Activated CD4-positive, alpha-beta memory T cell treated with anti-CD3 and anti-CD28 coated beads, Interleukin-2, amount 10 ng/mL, durations not matched to agents 7 days and 5 days (primary cell): ENCODE results near the gene ZBTB24. TPM values are rescaled to one million over a fixed set of nuclear protein-coding genes. Genes with fewer than 3 reads are reported as not detected.
A peak's percentile ranks its signal among the peaks of the same experiment; 100 is the strongest.

ENCODE experiments used
- CTCF ChIA-PET: fragments of 350-600 bp; sonication (Branson Sonifier 250); formaldehyde crosslinking; loops from one replicate; lab custom pipeline; 2021; ENCODE audit warnings: antibody characterized with exemption, inconsistent platforms; lab: Charles Lee
- POLR2A ChIA-PET: fragments of 350-600 bp; sonication (Branson Sonifier 250); formaldehyde crosslinking; loops from one replicate; lab custom pipeline; 2021; ENCODE audit warnings: antibody characterized with exemption; lab: Charles Lee
- DNase-seq: peaks from one replicate; pipeline ENCODE4 v3.0.0-alpha.2; 2020
- H3K27ac Mint-ChIP-seq: one replicate; pipeline ENCODE4 v1.8.0; 2021; ENCODE audit warnings: mild to moderate bottlenecking, mixed read lengths
- H3K27me3 Mint-ChIP-seq: one replicate; pipeline ENCODE4 v1.8.0; 2021; ENCODE audit warnings: mixed read lengths
- H3K36me3 Mint-ChIP-seq: one replicate; pipeline ENCODE4 v1.8.0; 2021; ENCODE audit warnings: low read depth, mixed read lengths
- H3K4me1 Mint-ChIP-seq: one replicate; pipeline ENCODE4 v1.8.0; 2021; ENCODE audit warnings: mixed read lengths
- H3K4me3 Mint-ChIP-seq: one replicate; pipeline ENCODE4 v1.8.0; 2021; ENCODE audit warnings: mild to moderate bottlenecking, mixed read lengths
- H3K9me3 Mint-ChIP-seq: one replicate; pipeline ENCODE4 v1.8.0; 2021; ENCODE audit warnings: mixed read lengths
- total RNA-seq, 2 experiments: library from RNA; stranded (reverse); gene quantifications; one replicate each; pipeline ENCODE4 v1.2.3, GENCODE V29; 2021

Gene ZBTB24
- total RNA-seq, 2 experiments from 2014 or later, result 16.5 to 17.5 TPM

DNA sequence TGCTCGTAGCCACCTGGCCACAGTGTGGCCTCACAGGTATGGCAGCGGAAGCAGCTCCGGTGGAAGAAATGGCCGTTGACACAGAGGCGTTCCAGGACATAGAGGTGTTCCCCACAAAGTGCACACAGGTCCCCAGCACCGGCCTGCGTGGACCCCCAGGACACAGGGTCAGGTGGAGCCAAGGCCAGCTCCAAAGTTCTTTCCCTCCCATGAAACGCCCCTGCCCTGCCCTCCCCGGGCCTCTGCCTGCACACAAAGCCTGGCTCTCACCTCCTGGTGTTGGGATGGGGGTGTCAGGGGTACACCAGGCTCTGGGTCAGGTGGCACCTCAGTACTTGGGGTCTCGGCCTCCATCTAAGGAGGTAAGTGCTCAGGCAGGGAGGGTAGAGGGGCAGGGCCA lies 35.9 kb downstream of the ZBTB24 start:
- CTCF ChIA-PET, result interaction anchor here (1.4 kb wide), 1 partner anchor 64 kb away, joined by 3 read pairs; no protein-coding TSS in a partner anchor
- Mint-ChIP-seq H3K9me3 (no peaks in the 10 kb centered on the region), H3K27ac (no peak overlapping the region), H3K27me3 (no peaks in the 10 kb centered on the region), H3K4me3 (no peak overlapping the region), H3K4me1 (peaks cover 64% of the 10 kb centered on the region), H3K36me3 (peaks cover 69% of the 10 kb centered on the region)
- POLR2A ChIA-PET, result interaction anchor here (0.7 to 11.5 kb wide), 2 partner anchors 8 to 22 kb away, joined by 3 to 243 read pairs; partner anchors contain the start of gene MICAL1
- no peak for DNase-seq

DNA sequence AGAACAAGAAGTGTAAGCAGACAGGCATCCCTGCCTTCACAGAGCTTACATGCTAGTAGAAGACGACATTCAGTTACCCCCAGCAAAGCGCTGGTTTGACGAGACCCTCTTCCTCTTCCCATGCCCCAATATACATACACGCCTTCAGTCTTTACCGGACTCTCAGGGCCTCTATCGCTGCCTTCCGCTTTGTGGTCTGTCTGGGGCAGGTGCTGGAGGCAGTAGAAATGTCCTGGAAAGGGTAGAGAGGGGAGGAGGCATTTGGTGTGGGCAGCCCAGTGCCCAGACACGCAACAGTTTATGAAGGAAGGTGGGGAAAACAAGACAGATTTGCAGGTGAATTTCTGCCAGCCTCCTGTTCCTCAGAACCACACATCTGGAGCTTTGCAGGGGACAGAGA lies 36.5 kb downstream of the ZBTB24 start:
- peaks cover 64% of the 10 kb centered on the region for H3K4me1 Mint-ChIP-seq
- no peaks in the 10 kb centered on the region for H3K27me3 Mint-ChIP-seq
- ChIA-PET POLR2A (interaction anchor here (11.5 kb wide), 1 partner anchor 8 kb away, joined by 243 read pairs; the partner anchor contains the start of gene MICAL1), CTCF (interaction anchor here (1.2 to 1.4 kb wide), 2 partner anchors 64 to 259 kb away, joined by 3 read pairs; no protein-coding TSS in a partner anchor)
- H3K27ac Mint-ChIP-seq, result peak overlapping the region; percentile 6
- no peak for DNase-seq
- H3K9me3 Mint-ChIP-seq, result no peaks in the 10 kb centered on the region
- no peak overlapping the region for H3K4me3 Mint-ChIP-seq
- H3K36me3 Mint-ChIP-seq, result peaks cover 69% of the 10 kb centered on the region

DNA sequence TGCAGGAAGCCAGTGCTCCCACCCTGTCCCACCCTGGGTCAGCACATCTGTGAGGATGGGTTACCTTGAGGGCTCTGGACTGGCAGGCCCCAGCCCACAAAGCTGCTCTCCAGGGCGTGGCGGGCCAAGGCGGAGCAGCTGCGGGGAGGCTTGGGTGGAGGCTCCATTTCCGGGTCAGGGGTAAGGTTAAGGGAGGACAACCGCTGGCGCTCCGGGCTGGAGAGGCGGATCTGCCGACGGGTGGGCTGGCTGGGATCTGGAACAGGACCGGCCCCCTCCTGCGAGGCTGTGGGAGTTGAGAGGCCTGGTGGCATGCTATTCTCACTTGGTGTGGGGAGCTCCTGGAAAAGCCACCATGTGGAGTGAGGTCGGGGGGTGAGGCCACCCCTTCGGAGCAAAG lies 36.9 kb downstream of the ZBTB24 start:
- Mint-ChIP-seq H3K27me3 (no peaks in the 10 kb centered on the region), H3K27ac (peak overlapping the region; percentile 49), H3K4me3 (no peak overlapping the region), H3K36me3 (peaks cover 67% of the 10 kb centered on the region), H3K4me1 (peaks cover 67% of the 10 kb centered on the region), H3K9me3 (no peaks in the 10 kb centered on the region)
- DNase-seq, result no peak
- ChIA-PET POLR2A (interaction anchor here (11.5 kb wide), 1 partner anchor 9 kb away, joined by 243 read pairs; the partner anchor contains the start of gene MICAL1), CTCF (interaction anchor here (1.2 to 1.4 kb wide), 2 partner anchors 63 to 258 kb away, joined by 3 read pairs; no protein-coding TSS in a partner anchor)

DNA sequence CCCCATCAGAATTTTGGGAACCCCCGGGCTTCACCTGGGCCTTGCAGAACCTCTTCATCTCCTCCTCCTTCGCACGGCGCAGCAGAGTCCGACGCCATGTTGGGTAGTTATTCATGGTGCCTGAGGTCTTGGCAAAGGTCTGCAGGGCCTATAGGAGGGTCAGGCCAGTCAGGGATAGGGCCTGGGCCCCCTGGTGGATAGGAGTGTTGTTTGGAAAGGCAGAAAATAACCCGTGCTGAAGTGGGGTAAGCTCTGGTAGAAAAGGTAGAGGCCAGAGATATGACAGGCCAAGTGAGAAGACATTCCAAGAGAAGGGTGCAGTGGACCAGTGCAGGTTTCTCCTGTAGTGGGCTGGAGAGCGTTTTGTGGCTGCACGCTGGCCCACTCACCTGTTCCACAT lies 37.6 kb downstream of the ZBTB24 start:
- Mint-ChIP-seq H3K4me1 (peaks cover 63% of the 10 kb centered on the region), H3K27ac (no peak overlapping the region), H3K27me3 (no peaks in the 10 kb centered on the region), H3K36me3 (peaks cover 61% of the 10 kb centered on the region), H3K4me3 (no peak overlapping the region), H3K9me3 (no peaks in the 10 kb centered on the region)
- no peak for DNase-seq
- CTCF ChIA-PET, result interaction anchor here (6.5 kb wide), 1 partner anchor 9 kb away, joined by 36 read pairs; the partner anchor contains the start of gene MICAL1
- POLR2A ChIA-PET, result interaction anchor here (0.8 to 11.5 kb wide), 3 partner anchors 10 to 62 kb away, joined by 4 to 243 read pairs (median 5); partner anchors contain the start of gene MICAL1

DNA sequence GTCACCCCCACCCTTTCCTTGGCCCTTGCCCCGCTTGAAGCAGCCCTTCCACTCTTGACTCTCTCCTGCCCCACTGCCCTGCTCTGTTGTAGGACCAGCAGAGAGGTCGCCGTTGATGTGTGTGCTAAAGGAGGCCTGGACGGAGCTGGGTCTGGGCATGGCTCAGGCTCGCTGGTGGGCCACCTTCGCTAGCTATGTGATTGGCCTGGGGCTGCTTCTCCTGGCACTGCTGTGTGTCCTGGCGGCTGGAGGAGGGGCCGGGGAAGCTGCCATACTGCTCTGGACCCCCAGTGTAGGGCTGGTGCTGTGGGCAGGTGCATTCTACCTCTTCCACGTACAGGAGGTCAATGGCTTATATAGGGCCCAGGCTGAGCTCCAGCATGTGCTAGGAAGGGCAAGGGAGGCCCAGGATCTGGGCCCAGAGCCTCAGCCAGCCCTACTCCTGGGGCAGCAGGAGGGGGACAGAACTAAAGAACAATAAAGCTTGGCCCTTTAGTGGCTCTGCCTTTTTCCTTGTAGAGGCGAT lies 39.5 kb downstream of the ZBTB24 start:
- Mint-ChIP-seq H3K4me1 (peaks cover 50% of the 10 kb centered on the region), H3K27ac (peak overlapping the region; percentile 31), H3K4me3 (no peak overlapping the region), H3K9me3 (no peaks in the 10 kb centered on the region), H3K27me3 (peaks cover 4% of the 10 kb centered on the region), H3K36me3 (peaks cover 49% of the 10 kb centered on the region)
- ChIA-PET POLR2A (interaction anchor here (1.1 to 11.5 kb wide), 8 partner anchors 12 to 70 kb away, joined by 3 to 243 read pairs (median 12); partner anchors contain the start of genes CD164, MICAL1 and ZBTB24), CTCF (interaction anchor here (1.2 to 6.5 kb wide), 3 partner anchors 11 to 60 kb away, joined by 3 to 36 read pairs (median 3); partner anchors contain the start of gene MICAL1)
- no peak for DNase-seq

DNA sequence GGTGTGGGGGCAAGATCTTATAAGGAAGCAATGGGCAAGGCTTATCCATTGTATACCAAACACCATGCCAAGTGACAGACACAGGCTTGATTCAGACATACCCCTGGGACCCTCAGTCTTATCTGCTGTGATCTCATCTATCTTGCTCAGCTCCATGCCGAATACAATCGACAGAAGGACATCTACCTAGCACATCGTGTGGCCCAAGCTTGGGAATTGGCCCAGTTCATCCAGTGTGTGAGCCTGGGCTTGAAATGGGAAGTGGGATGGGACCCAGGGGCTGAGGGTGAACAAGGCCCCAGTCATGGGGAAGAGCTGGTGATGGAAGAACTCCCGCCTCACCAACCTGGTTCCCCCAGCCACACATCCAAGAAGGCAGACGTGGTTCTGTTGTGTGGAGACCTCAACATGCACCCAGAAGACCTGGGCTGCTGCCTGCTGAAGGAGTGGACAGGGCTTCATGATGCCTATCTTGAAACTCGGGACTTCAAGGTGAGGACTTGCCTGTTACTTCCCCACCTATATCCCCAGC lies 40.6 kb downstream of the ZBTB24 start:
- ChIA-PET CTCF (interaction anchor here (0.8 to 6.5 kb wide), 3 partner anchors 12 to 254 kb away, joined by 3 to 36 read pairs (median 13); partner anchors contain the start of gene MICAL1), POLR2A (interaction anchor here (1.3 to 11.5 kb wide), 11 partner anchors 13 to 348 kb away, joined by 3 to 243 read pairs (median 12); partner anchors contain the start of genes CD164, CEP57L1, MICAL1 and SESN1)
- DNase-seq, result no peak
- no peaks in the 10 kb centered on the region for H3K9me3 Mint-ChIP-seq
- peak overlapping the region; percentile 13 for H3K4me3 Mint-ChIP-seq
- peak overlapping the region; percentile 34 for H3K27ac Mint-ChIP-seq
- H3K27me3 Mint-ChIP-seq, result peaks cover 4% of the 10 kb centered on the region
- H3K4me1 Mint-ChIP-seq, result peaks cover 42% of the 10 kb centered on the region
- peaks cover 44% of the 10 kb centered on the region for H3K36me3 Mint-ChIP-seq

DNA sequence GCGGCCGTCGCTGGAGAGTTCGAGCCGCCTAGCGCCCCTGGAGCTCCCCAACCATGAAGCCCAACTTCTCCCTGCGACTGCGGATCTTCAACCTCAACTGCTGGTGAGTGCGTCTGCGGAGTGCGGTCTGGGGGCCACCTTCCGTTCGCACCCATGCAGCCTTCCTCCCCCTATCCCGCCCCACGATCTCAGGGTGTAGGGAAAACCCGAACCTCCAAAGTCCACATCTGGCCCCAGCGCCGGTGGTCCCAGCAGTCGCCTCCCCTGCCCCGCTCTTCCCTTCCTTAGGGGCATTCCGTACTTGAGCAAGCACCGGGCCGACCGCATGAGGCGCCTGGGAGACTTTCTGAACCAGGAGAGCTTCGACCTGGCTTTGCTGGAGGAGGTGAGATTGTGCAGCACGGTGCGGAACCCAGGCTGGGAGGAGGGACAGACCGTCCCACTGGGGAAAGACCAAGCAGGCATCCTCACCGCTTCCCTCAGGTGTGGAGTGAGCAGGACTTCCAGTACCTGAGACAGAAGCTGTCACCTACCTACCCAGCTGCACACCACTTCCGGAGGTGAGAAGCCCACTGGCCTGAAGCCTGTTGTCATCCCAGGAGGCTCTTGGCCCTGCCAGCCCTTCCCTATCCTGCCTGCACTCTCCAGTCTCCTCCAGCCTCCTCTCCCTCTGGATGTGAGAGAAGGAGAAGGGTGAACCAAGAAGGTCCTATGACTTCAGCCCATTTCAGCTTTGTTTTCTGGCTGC lies 41.8 kb downstream of the ZBTB24 start:
- H3K4me3 Mint-ChIP-seq, result peak overlapping the region; percentile 90
- H3K27ac Mint-ChIP-seq, result peak overlapping the region; percentile 75
- ChIA-PET POLR2A (interaction anchor here (0.7 to 11.5 kb wide), 12 partner anchors 14 to 347 kb away, joined by 3 to 243 read pairs (median 9); partner anchors contain the start of genes CD164, CEP57L1, MICAL1 and SESN1), CTCF (interaction anchor here (1.2 to 6.5 kb wide), 7 partner anchors 13 to 253 kb away, joined by 3 to 36 read pairs (median 5); partner anchors contain the start of genes CD164, MICAL1 and ZBTB24)
- H3K36me3 Mint-ChIP-seq, result peaks cover 39% of the 10 kb centered on the region
- no peaks in the 10 kb centered on the region for H3K9me3 Mint-ChIP-seq
- DNase-seq, result peak; percentile 43
- H3K4me1 Mint-ChIP-seq, result peaks cover 38% of the 10 kb centered on the region
- peaks cover 4% of the 10 kb centered on the region for H3K27me3 Mint-ChIP-seq

DNA sequence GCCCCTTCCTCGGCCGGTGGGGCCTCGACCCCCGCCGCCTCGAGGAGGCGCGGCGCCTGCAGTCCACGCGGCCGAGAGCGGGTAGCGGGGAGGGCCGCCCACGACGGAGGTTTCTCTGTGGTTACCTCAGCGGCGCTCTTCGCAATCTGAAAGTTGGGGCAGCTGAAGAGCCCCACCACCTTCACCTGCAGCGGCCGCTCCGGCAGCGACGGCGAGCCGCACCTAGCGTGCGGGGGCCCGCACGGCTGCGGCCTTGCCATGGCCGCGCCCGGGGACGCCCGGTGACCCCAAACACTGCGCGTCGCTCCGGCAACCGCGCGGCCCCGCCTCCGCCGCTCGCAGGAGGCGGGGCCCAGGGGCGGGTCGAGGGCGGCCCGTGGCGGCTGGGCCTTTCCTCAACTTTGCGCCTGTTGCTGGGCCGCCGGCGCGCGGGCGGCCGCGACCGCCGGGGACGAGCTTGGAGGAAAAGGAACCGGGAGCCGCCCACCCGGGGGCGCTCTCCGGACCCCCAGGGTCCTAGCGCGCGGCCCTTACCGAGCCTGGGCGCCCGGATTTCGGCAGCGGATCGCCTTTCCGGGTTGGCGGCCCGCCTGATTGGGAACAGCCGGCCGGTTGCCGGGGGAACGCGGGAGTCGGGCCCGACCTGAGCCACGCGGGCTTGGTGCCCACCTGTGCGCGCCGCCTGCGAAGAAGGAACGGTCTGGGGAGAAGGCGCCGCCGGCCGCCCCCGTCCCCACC lies 42.5 kb downstream of the ZBTB24 start, which contains the start of the genes PPIL6 and SMPD2:
PPIL6 (minus strand) TSS at position 298 of the 738 bp plus-strand sequence; CDS start at position 260, 38 bp downstream.
SMPD2 (plus strand) TSS at position 394 of the 738 bp plus-strand sequence. CDS start 398 bp downstream, outside the sequence.
- peaks cover 33% of the 10 kb centered on the region for H3K36me3 Mint-ChIP-seq

DNA sequence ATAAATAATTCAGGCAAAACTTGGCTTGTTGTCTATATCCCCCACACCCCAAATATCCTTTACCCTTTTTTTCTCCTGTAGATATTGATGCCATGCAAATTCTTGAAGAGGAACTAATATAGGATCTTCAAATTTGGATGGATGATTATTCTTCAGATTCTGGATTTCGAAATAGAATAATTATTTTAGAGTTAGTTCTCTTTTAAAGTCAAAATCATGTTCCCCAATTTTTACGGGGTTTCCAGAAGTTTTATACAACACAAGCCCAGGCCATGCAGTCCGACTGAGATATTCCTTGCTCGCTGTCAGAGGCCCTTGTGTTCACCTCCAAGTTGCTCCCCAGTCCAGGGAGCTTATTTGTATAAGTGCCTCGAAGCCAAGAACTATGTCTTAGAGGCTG lies 47.0 kb downstream of the ZBTB24 start:
- Mint-ChIP-seq H3K9me3 (no peaks in the 10 kb centered on the region), H3K27ac (no peak overlapping the region), H3K4me3 (no peak overlapping the region), H3K27me3 (peaks cover 8% of the 10 kb centered on the region), H3K36me3 (no peaks in the 10 kb centered on the region), H3K4me1 (peaks cover 6% of the 10 kb centered on the region)
- no peak for DNase-seq
- ChIA-PET POLR2A (interaction anchor here (2.2 kb wide), 1 partner anchor 53 kb away, joined by 7 read pairs; the partner anchor contains the start of gene CD164), CTCF (no interaction called here)

More for the DNA sequence above, 42.5 kb downstream of the ZBTB24 start, which contains the start of the genes PPIL6 and SMPD2:
- Mint-ChIP-seq H3K4me1 (peaks cover 32% of the 10 kb centered on the region), H3K4me3 (peak within 1 kb of the TSS; percentile 90), H3K9me3 (no peaks in the 10 kb centered on the region), H3K27ac (peak within 1 kb of the TSS; percentile 75), H3K27me3 (peaks cover 4% of the 10 kb centered on the region)
- CTCF ChIA-PET, result interaction anchor here (1.2 to 6.5 kb wide), 7 partner anchors 14 to 253 kb away, joined by 3 to 36 read pairs (median 5); partner anchors contain the start of genes CD164, MICAL1 and ZBTB24
- POLR2A ChIA-PET, result interaction anchor here (0.7 to 11.5 kb wide), 11 partner anchors 14 to 346 kb away, joined by 3 to 243 read pairs (median 12); partner anchors contain the start of genes CD164, CEP57L1, MICAL1 and SESN1
- peak; percentile 81 for DNase-seq

DNA sequence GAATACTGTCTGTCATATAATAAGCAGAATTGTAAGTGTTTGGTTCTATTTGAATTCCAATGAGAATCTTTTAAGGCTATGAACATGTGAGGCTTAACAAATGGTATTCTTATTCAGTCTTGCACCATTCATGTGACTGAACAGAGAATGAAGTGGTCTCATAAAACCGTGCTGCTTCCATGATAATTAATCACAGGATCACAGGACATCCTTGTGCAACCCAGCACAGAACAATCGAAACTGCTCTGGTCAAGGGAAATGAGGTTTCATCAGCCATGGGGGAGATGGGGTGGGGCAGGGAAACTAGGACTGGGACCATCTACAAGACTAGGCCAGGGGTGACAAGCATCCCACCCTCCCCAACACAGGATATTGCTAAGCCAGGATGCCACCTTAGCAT lies 48.6 kb downstream of the ZBTB24 start:
- no peaks in the 10 kb centered on the region for H3K36me3 Mint-ChIP-seq
- H3K9me3 Mint-ChIP-seq, result no peaks in the 10 kb centered on the region
- POLR2A ChIA-PET, result interaction anchor here (1.2 kb wide), 1 partner anchor 51 kb away, joined by 3 read pairs; no protein-coding TSS in a partner anchor
- no peak overlapping the region for H3K4me3 Mint-ChIP-seq
- H3K27ac Mint-ChIP-seq, result no peak overlapping the region
- H3K4me1 Mint-ChIP-seq, result peaks cover under 1% of the 10 kb centered on the region
- DNase-seq, result no peak
- H3K27me3 Mint-ChIP-seq, result peaks cover 6% of the 10 kb centered on the region
- CTCF ChIA-PET, result interaction anchor here (1.0 kb wide), 1 partner anchor 28 kb away, joined by 3 read pairs; no protein-coding TSS in a partner anchor

DNA sequence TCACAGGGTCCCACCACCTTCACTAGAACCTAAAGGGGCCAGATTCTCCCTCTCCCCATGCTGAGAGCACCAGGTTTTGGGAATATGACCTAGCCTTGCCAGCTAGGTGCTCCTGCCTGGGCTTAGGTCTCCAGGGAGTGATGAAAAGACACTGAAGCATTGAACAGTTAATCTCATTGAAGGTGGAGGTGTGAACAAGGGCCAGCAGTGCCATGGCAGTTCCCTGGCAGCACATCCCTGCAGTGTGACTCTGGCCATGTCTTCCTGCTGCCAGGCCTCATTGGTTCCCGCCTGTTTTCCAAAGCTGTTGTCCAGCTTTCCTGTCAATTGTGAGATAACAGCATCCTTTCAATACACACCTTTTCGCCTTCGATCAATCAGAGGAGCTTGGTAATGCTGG lies 53.5 kb downstream of the ZBTB24 start:
- POLR2A ChIA-PET, result no interaction called here
- H3K27me3 Mint-ChIP-seq, result peaks cover 9% of the 10 kb centered on the region
- H3K27ac Mint-ChIP-seq, result no peak overlapping the region
- no peaks in the 10 kb centered on the region for H3K4me1 Mint-ChIP-seq
- no peaks in the 10 kb centered on the region for H3K36me3 Mint-ChIP-seq
- DNase-seq, result no peak
- H3K9me3 Mint-ChIP-seq, result no peaks in the 10 kb centered on the region
- H3K4me3 Mint-ChIP-seq, result no peak overlapping the region
- CTCF ChIA-PET, result no interaction called here
